Adrenal gland (tissue), 12 donors: Measurements from ENCODE around the gene MAML3. TPM values are rescaled to one million over a fixed set of nuclear protein-coding genes. Genes with fewer than 3 reads are reported as not detected.

Source experiments
- DNase-seq, 7 donors: peaks; one replicate each; pipeline ENCODE4 v3.0.0-alpha.2; 2019 to 2020
- H3K27ac ChIP-seq, 5 donors: fragments of 200-600 bp; sonication (generic) in 4 of 5; 1 replicate in 3 of 5; 2 replicates in 2 of 5; pipeline versions ENCODE4 v1.5.1 to v1.8.0; 2016 to 2020; ENCODE audit warnings: mild to moderate bottlenecking in 1 of 5
- H3K27me3 ChIP-seq: fragments of 200-600 bp; 2 replicates; pipeline ENCODE4 v1.8.0; 2021
- H3K36me3 ChIP-seq, 2 donors: fragments of 200-600 bp; replicated peaks in 1 of 2; 1 replicate in 1 of 2; 2 replicates in 1 of 2; pipeline versions ENCODE4 v1.5.1 to v1.8.0; 2018 to 2022
- H3K4me1 ChIP-seq, 2 donors: fragments of 200-600 bp; replicated peaks in 1 of 2; 1 replicate in 1 of 2; 2 replicates in 1 of 2; pipeline versions ENCODE4 v1.5.1 to v1.8.0; 2018 to 2021
- H3K4me3 ChIP-seq, 4 donors: fragments of 200-600 bp; sonication (generic) in 3 of 4; one replicate each; pipeline ENCODE4 v1.5.1; 2016 to 2018
- H3K9me3 ChIP-seq, 3 donors: fragments of 200-600 bp; sonication (generic) in 1 of 3; replicated peaks in 1 of 3; 1 replicate in 2 of 3; 2 replicates in 1 of 3; pipeline versions ENCODE4 v1.5.1 to v1.8.0; 2016 to 2021
- POLR2A ChIP-seq, 2 donors: fragments of 450-650 bp; IDR thresholded peaks; one replicate each; pipeline ENCODE4 v1.6.1; 2017; ENCODE audit warnings: antibody characterized with exemption in 2 of 2, mild to moderate bottlenecking in 2 of 2, moderate library complexity in 1 of 2
- WGBS, 4 donors: extraction: QIAGEN DNeasy Blood & Tissue Kit in 2 of 4; methylation state at CpG; one replicate each; pipeline versions ENCODE4 v1.1.5 to v1.1.7; 2013 to 2017; 5-methylcytosine and 5-hydroxymethylcytosine counted together
- intact Hi-C, 2 donors: fragments of 100-400 bp; cut with DNase I; formaldehyde crosslinking; loops; one replicate each; pipeline versions ENCODE4 v1.14.1 to v1.15.0; 2022 to 2023
- polyA plus RNA-seq, 3 donors: library from polyadenylated mRNA; stranded (reverse); fragments of 200-250 nt in 2 of 3; fragments of 350-450 nt in 1 of 3; fragmentation: Illumina TruSeq in 1 of 3; extraction: RNeasy Lipid Tissue Mini Kit (QIAGEN cat#74804) in 1 of 3; gene quantifications; one replicate each; pipeline ENCODE4 v1.2.3, GENCODE V29; 2013 to 2014
- total RNA-seq, 9 donors: library from RNA; depleted of rRNA in 4 of 9; stranded (reverse); fragments of >200 nt in 4 of 9; fragments of 120-200 nt in 1 of 9; fragmentation: NEBNext Ultra II Directional in 1 of 9; extraction: Animal tissue kit (Norgen Biotek cat#: 25700) in 1 of 9; gene quantifications; one replicate each; pipeline versions ENCODE4 v1.1.0 to v1.2.4, GENCODE V29; 2013 to 2023
- TF ChIP-seq, protein P1 (sequence below), 6 experiments: fragments of 450-650 bp in 4 of 6; fragments of 200-600 bp in 2 of 6; sonication (generic) in 1 of 6; IDR thresholded peaks; 1 replicate in 5 of 6; 2 replicates in 1 of 6; pipeline versions ENCODE4 v1.5.1 to v1.8.0; 2016 to 2021; ENCODE audit warnings: antibody characterized with exemption in 6 of 6, mild to moderate bottlenecking in 2 of 6, moderate library complexity in 1 of 6
- donor health status: healthy with polysubstance abuse.
- donor health status: Bipolar disorder and iron deficiency.
- donor health status: DM: yes; HTN: yes; CAD: no.
- donor health status: DM: no; HTN: no; CAD: no.
- donor health status: DM: no; HTN: no; CAD: no.
- donor health status: DM: yes; HTN: yes; CAD: no.

Gene MAML3
- total and polyA plus RNA-seq, 12 donors: 2.0 to 15.9 (median 8.4) TPM

DNA sequence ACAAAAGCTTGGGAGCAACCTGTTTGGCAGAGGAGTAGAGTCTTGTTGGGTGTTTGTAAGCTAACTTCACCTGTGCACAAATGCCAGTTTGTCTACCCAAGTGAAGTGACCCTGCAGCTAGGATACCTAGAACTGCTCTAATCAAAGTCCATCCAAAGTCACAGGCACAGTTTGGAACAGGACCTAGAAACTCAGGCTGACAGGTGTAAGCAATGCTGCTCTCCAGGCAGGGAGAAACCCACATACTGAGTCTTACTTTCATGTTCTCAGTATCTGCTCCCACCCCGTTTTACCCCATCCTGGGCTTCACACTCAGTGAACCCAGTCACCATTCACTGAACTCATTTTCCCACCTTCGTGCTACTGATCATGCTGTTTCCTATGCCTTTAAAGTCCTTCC is 40.3 kb downstream of the MAML3 start:
- no peaks in the 10 kb centered on the region for H3K36me3 ChIP-seq
- no peak for DNase-seq
- H3K9me3 ChIP-seq: no peaks in the 10 kb centered on the region
- no peak overlapping the region for H3K4me3 ChIP-seq
- 80 to 90% (median 87%) methylated on average over 2 of the region's 2 CpGs for WGBS, 4 donors
- TF ChIP-seq, protein P1, sequence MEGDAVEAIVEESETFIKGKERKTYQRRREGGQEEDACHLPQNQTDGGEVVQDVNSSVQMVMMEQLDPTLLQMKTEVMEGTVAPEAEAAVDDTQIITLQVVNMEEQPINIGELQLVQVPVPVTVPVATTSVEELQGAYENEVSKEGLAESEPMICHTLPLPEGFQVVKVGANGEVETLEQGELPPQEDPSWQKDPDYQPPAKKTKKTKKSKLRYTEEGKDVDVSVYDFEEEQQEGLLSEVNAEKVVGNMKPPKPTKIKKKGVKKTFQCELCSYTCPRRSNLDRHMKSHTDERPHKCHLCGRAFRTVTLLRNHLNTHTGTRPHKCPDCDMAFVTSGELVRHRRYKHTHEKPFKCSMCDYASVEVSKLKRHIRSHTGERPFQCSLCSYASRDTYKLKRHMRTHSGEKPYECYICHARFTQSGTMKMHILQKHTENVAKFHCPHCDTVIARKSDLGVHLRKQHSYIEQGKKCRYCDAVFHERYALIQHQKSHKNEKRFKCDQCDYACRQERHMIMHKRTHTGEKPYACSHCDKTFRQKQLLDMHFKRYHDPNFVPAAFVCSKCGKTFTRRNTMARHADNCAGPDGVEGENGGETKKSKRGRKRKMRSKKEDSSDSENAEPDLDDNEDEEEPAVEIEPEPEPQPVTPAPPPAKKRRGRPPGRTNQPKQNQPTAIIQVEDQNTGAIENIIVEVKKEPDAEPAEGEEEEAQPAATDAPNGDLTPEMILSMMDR (IDR thresholded peaks at IDR 0.05): no peak
- TF ChIP-seq POLR2A (IDR thresholded peaks at IDR 0.05): no peak
- intact Hi-C loops: no loop called here
- H3K27me3 ChIP-seq: no peaks in the 10 kb centered on the region
- H3K27ac ChIP-seq: no peak overlapping the region
- H3K4me1 ChIP-seq: no peaks in the 10 kb centered on the region

DNA sequence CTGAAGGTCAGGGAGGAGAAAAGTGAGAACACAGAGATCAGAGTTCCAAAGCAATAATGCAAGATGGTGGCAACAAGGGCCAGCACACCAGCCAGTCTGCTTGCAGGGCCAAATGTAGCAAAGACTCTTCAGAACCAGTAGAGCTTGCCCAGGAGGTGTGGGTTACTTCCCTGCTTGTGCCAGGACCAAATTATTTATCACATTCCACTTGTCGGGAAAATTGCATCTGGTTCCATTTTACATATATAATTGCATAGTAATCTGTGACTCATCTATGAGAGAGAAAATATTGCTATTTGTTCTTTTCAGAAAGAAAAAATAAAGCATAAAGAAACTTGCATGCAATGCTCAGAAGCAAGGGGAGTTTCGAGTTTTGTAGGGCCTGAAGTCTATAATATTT is 41.4 kb downstream of the MAML3 start:
- no peak for DNase-seq
- H3K4me1 ChIP-seq: no peaks in the 10 kb centered on the region
- no peak overlapping the region for H3K4me3 ChIP-seq
- no peaks in the 10 kb centered on the region for H3K27me3 ChIP-seq
- no peaks in the 10 kb centered on the region for H3K36me3 ChIP-seq
- intact Hi-C loops: no loop called here
- WGBS, 4 donors: 80 to 89% (median 86%) methylated on average over 2 of the region's 2 CpGs
- no peak for TF ChIP-seq POLR2A (IDR thresholded peaks at IDR 0.05)
- TF ChIP-seq, protein P1 (IDR thresholded peaks at IDR 0.05): no peak
- no peak overlapping the region for H3K27ac ChIP-seq
- no peaks in the 10 kb centered on the region for H3K9me3 ChIP-seq

DNA sequence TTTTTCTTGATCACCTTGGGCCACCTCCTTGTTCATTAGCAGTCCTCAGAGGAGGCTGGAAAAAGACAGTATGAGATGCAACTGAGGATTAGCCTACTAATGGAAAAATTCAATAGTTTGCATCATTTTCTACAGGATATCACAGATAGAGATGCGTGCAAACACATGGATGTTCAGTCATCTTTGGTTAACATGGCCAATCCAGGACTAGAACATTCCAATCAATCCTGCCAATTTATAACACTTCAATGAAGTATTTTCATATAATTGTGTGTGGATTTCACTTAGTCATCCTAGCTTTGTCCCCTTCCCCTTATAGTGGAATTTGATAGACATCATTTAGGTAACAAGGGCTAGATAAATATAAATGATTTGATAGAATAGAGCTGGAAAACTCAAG is 42.7 kb downstream of the MAML3 start:
- no peak for DNase-seq
- Histone ChIP-seq H3K27ac (no peak overlapping the region), H3K27me3 (no peaks in the 10 kb centered on the region), H3K4me1 (no peaks in the 10 kb centered on the region), H3K36me3 (no peaks in the 10 kb centered on the region), H3K9me3 (no peaks in the 10 kb centered on the region), H3K4me3 (no peak overlapping the region)
- WGBS, 4 donors: 95 to 100% (median 98%) methylated on average over 1 of the region's 1 CpG
- TF ChIP-seq, protein P1 (IDR thresholded peaks at IDR 0.05): no peak
- no peak for TF ChIP-seq POLR2A (IDR thresholded peaks at IDR 0.05)
- intact Hi-C loops: no loop called here

DNA sequence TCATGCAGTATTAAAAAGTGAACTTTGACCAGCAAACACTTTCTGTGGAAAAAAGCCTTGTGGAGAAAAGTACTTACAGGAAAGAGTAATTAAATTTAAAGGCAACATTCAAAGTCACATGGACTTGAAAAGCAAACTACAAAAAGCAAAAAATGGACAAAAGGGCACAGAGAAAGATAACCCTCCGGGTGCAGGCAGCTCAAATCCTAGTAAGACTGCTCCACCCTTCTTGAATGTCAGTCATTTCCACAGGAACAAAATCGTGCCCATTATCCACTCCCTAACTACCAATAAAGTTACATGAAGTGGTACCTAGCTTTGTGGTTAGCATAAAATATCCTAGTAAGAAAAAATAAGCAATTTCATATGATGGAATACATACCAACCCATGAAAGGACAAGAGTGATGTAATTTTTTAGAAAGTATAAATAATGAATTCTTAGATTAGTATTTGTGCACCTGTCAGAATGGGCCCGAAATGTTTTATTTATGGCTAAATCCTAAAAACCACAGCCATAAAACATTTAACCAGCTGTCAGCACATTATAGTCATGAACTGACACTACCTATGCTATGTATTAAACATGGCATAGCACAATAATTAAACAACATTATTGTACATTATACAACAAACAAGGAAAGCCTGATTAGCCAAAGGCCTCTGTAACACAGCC is 43.3 kb downstream of the MAML3 start:
- 68 to 81% (median 74%) methylated on average over 3 of the region's 3 CpGs for WGBS, 4 donors
- no peaks in the 10 kb centered on the region for H3K27me3 ChIP-seq
- no peak overlapping the region for H3K4me3 ChIP-seq
- TF ChIP-seq POLR2A (IDR thresholded peaks at IDR 0.05): no peak
- TF ChIP-seq, protein P1 (IDR thresholded peaks at IDR 0.05): no peak
- H3K4me1 ChIP-seq: no peaks in the 10 kb centered on the region
- intact Hi-C loops: no loop called here
- no peaks in the 10 kb centered on the region for H3K9me3 ChIP-seq
- H3K27ac ChIP-seq: no peak overlapping the region
- H3K36me3 ChIP-seq: no peaks in the 10 kb centered on the region
- no peak for DNase-seq
